GM12878 (cell line): ENCODE measurements around the gene LSAMP. TPM values are rescaled to one million over a fixed set of nuclear protein-coding genes. Genes with fewer than 3 reads are reported as not detected.

Source experiments
- ATAC-seq: fragments of 200-7000 bp; cut with Tn5 transposase; 3 replicates; pipeline ENCODE4 v1.9.1; 2020; ENCODE audit warnings: mild to moderate bottlenecking, moderate library complexity
- BruUV-seq: library from RNA; stranded (reverse); fragments of 400-500 nt; replicated peaks from 2 replicates; lab custom pipeline; 2021; lab: Mats Ljungman, UMichigan
- CTCF ChIA-PET: fragments of 300-600 bp; sonication (Branson Sonifier 250); formaldehyde crosslinking; extraction: SDS; loops from one replicate; lab custom pipeline; 2021; ENCODE audit warnings: inconsistent platforms; lab: Yijun Ruan, JAX
- POLR2A ChIA-PET: fragments of 350-600 bp; formaldehyde crosslinking; extraction: SDS; loops from one replicate; lab custom pipeline; 2021; ENCODE audit warnings: inconsistent platforms; lab: Charles Lee
- RAD21 ChIA-PET: fragments of 300-600 bp; sonication (Branson Sonifier 250); formaldehyde crosslinking; loops from one replicate; lab custom pipeline; 2023; ENCODE audit warnings: antibody characterized with exemption; ENCODE audit not compliant: unreplicated experiment; lab: Charles Lee
- SMC1A ChIA-PET: fragments of 300-600 bp; sonication (Branson Sonifier 250); formaldehyde crosslinking; loops from one replicate; lab custom pipeline; 2023; ENCODE audit not compliant: unreplicated experiment, uncharacterized antibody; lab: Charles Lee
- DNase-seq: peaks from one replicate; pipeline ENCODE4 v3.0.0-alpha.2; 2011; ENCODE audit warnings: low read depth, low spot score
- FAIRE-seq: peaks from 3 replicates; lab custom pipeline; 2011; peaks lifted over from hg19 to GRCh38; lab: Jason Lieb, UNC
- H2AFZ ChIP-seq: 2 replicates; pipeline ENCODE4 v1.6.0; 2011; ENCODE audit warnings: low read depth, low read length, control low read depth; ENCODE audit not compliant: control insufficient read depth
- H3K27ac ChIP-seq: 2 replicates; pipeline ENCODE4 v1.5.1; 2011; ENCODE audit warnings: control low read depth; ENCODE audit not compliant: control insufficient read depth, insufficient read depth
- H3K27me3 ChIP-seq, 2 experiments: replicated peaks in 1 of 2; 2 replicates each; pipeline versions ENCODE4 v1.6.0 to v1.6.1; 2011; ENCODE audit warnings: low read length in 1 of 2; ENCODE audit not compliant: control insufficient read depth in 2 of 2, insufficient read depth in 2 of 2
- H3K36me3 ChIP-seq, 2 experiments: 2 replicates each; pipeline ENCODE4 v1.5.1; 2011; ENCODE audit warnings: low read length in 1 of 2; ENCODE audit not compliant: control insufficient read depth in 2 of 2, insufficient read depth in 2 of 2
- H3K4me1 ChIP-seq: 2 replicates; pipeline ENCODE4 v1.6.1; 2011; ENCODE audit warnings: mild to moderate bottlenecking, low read length, moderate library complexity, mixed read lengths; ENCODE audit not compliant: control insufficient read depth, insufficient read depth
- H3K4me2 ChIP-seq: 2 replicates; pipeline ENCODE4 v1.6.0; 2011; ENCODE audit warnings: control low read depth; ENCODE audit not compliant: control insufficient read depth, insufficient read depth
- H3K4me3 ChIP-seq: fragments of 200-600 bp; sonication (generic); 2 replicates; pipeline ENCODE4 v1.5.1; 2016
- H3K79me2 ChIP-seq: 2 replicates; pipeline ENCODE4 v1.6.0; 2011; ENCODE audit warnings: low read length; ENCODE audit not compliant: control insufficient read depth, insufficient read depth
- H3K9ac ChIP-seq: 2 replicates; pipeline ENCODE4 v1.8.0; 2011; ENCODE audit warnings: low read length, control low read depth, mixed read lengths; ENCODE audit not compliant: control insufficient read depth, insufficient read depth
- H3K9me3 ChIP-seq: replicated peaks from 3 replicates; pipeline ENCODE4 v1.5.1; 2011; ENCODE audit warnings: mild to moderate bottlenecking, low read length; ENCODE audit not compliant: control insufficient read depth, insufficient read depth
- H4K20me1 ChIP-seq: 2 replicates; pipeline ENCODE4 v1.6.0; 2011; ENCODE audit not compliant: control insufficient read depth, insufficient read depth
- BHLHE40 ChIP-seq, 2 experiments: fragments of 450-650 bp in 1 of 2; IDR thresholded peaks; 2 replicates each; pipeline ENCODE4 v1.6.1; 2011 to 2017; ENCODE audit warnings: low read depth in 2 of 2, borderline replicate concordance in 1 of 2, improper control_type of control experiment in 1 of 2, low read length in 1 of 2, mild to moderate bottlenecking in 1 of 2
- CTCF ChIP-seq, 3 experiments: IDR thresholded peaks in 2 of 3; conservative IDR thresholded peaks in 1 of 3; 2 replicates each; pipeline ENCODE4 v1.5.1; 2011; ENCODE audit warnings: low read depth in 3 of 3, low read length in 3 of 3, mild to moderate bottlenecking in 3 of 3, control low read depth in 2 of 3, moderate library complexity in 2 of 3, inconsistent platforms in 1 of 3, mixed read lengths in 1 of 3; ENCODE audit not compliant: control insufficient read depth in 2 of 3, insufficient read depth in 1 of 3; ENCODE audit errors: extremely low read depth in 1 of 3
- HDGF ChIP-seq: fragments of 450-650 bp; IDR thresholded peaks from 2 replicates; pipeline ENCODE4 v1.6.1; 2016; ENCODE audit warnings: antibody characterized with exemption
- IKZF1 ChIP-seq: fragments of 450-650 bp; conservative IDR thresholded peaks from 2 replicates; pipeline ENCODE4 v1.6.1; 2017; ENCODE audit warnings: antibody characterized with exemption, mild to moderate bottlenecking
- MAX ChIP-seq: IDR thresholded peaks from 2 replicates; pipeline ENCODE4 v1.6.1; 2012; ENCODE audit warnings: low read depth, low read length, improper control_type of control experiment
- MLLT1 ChIP-seq: fragments of 450-650 bp; IDR thresholded peaks from 2 replicates; pipeline ENCODE4 v1.6.1; 2016; ENCODE audit warnings: mild to moderate bottlenecking
- MTA3 ChIP-seq: IDR thresholded peaks from 2 replicates; pipeline ENCODE4 v1.6.1; 2012; ENCODE audit warnings: low read length, inconsistent platforms, borderline replicate concordance
- MYB ChIP-seq: fragments of 150-350 bp; IDR thresholded peaks from 2 replicates; pipeline ENCODE4 v1.6.1; 2014; ENCODE audit warnings: mild to moderate bottlenecking, low read depth, low read length, borderline replicate concordance
- NFYB ChIP-seq: IDR thresholded peaks from 2 replicates; pipeline ENCODE4 v1.6.1; 2011; ENCODE audit warnings: low read depth, mild to moderate bottlenecking, low read length, improper control_type of control experiment, moderate library complexity; ENCODE audit not compliant: insufficient read depth
- NR2C1 ChIP-seq: fragments of 450-650 bp; IDR thresholded peaks from 2 replicates; pipeline ENCODE4 v1.6.1; 2017; ENCODE audit warnings: antibody characterized with exemption, mild to moderate bottlenecking, moderate library complexity
- RAD51 ChIP-seq: fragments of 450-650 bp; IDR thresholded peaks from 2 replicates; pipeline ENCODE4 v1.6.1; 2016; ENCODE audit warnings: moderate library complexity, mild to moderate bottlenecking, inconsistent platforms
- RB1 ChIP-seq: fragments of 450-650 bp; formaldehyde crosslinking; IDR thresholded peaks from 2 replicates; pipeline ENCODE4 v1.6.1; 2017; ENCODE audit warnings: mild to moderate bottlenecking, borderline replicate concordance
- SMAD1 ChIP-seq: fragments of 450-650 bp; IDR thresholded peaks from 2 replicates; pipeline ENCODE4 v1.6.1; 2018; ENCODE audit warnings: mild to moderate bottlenecking, low read depth; ENCODE audit not compliant: partially characterized antibody
- SP1 ChIP-seq: IDR thresholded peaks from one replicate; pipeline ENCODE4 v1.6.1; 2011; ENCODE audit warnings: low read depth, low read length
- WGBS: methylation state at CpG from one replicate; pipeline ENCODE4 v1.1.6; 2016; ENCODE audit warnings: low lambda C conversion rate; ENCODE audit not compliant: insufficient replicate concordance, insufficient coverage; ENCODE audit errors: missing lambda C conversion rate; 5-methylcytosine and 5-hydroxymethylcytosine counted together
- in situ Hi-C: fragments of 300-500 bp; cut with MboI; formaldehyde crosslinking; loops from 9 replicates; pipeline ENCODE4 v1.14.3; 2018; ENCODE audit warnings: mixed read lengths
- intact Hi-C: fragments of 100-400 bp; cut with micrococcal nuclease; formaldehyde crosslinking; loops from one replicate; pipeline ENCODE4 v1.14.2; 2022; ENCODE audit not compliant: unreplicated experiment
- polyA plus RNA-seq, 11 experiments: library from polyadenylated mRNA; depleted of rRNA in 4 of 11; unstranded in 6 of 11; stranded (reverse) in 5 of 11; fragments of >200 nt; fragmentation: Nextera tagmentation in 4 of 11; fragmentation: Illumina TruSeq in 1 of 11; extraction: Ambion mirVana in 4 of 11; extraction: Trizol in 1 of 11; gene quantifications; 1 replicate in 1 of 11; 2 replicates in 10 of 11; pipeline versions ENCODE4 v1.2.1 to v1.2.3, GENCODE V29; 2011 to 2016; ENCODE audit warnings: inconsistent platforms in 2 of 11, missing spikeins in 2 of 11, low read depth in 1 of 11
- total RNA-seq, 4 experiments: library from RNA; depleted of rRNA in 3 of 4; stranded (reverse); fragments of >200 nt in 3 of 4; fragmentation: Illumina TruSeq in 1 of 4; extraction: Trizol in 1 of 4; gene quantifications; 2 replicates each; pipeline versions ENCODE4 v1.2.1 to v1.2.3, GENCODE V29; 2013 to 2021

LSAMP gene
- total and polyA plus RNA-seq, 10 of the 15 experiments (the other 5 are each of a cell fraction or from before 2014, with no cell fraction given) = 2.0 to 12.7 (median 6.5) TPM

GRCh38 chr3:115808816-115809215, 636.5 kb downstream of the LSAMP start:
- ChIA-PET CTCF (interaction anchor here (1.6 kb wide), 1 partner anchor 9 kb away, joined by 6 read pairs; no protein-coding TSS in a partner anchor), SMC1A (no interaction called here), RAD21 (no interaction called here), POLR2A (no interaction called here)
- H3K27me3 ChIP-seq = no peaks in the 10 kb centered on the region; a peak in 2 of 4 replicates
- H3K36me3 ChIP-seq = no peaks in the 10 kb centered on the region
- ATAC-seq (no peak), DNase-seq (no peak), FAIRE-seq (no peak)
- H3K4me1 ChIP-seq = no peaks in the 10 kb centered on the region
- H3K27ac ChIP-seq = no peak overlapping the region
- H3K79me2 ChIP-seq = no peaks in the 10 kb centered on the region
- H3K4me3 ChIP-seq = no peak overlapping the region
- no peaks in the 10 kb centered on the region for H3K9me3 ChIP-seq
- no peak overlapping the region for H2AFZ ChIP-seq
- BruUV-seq = no TSS peak
- H4K20me1 ChIP-seq = no peaks in the 10 kb centered on the region
- in situ Hi-C loops = loop anchor here (25.0 kb wide), 1 partner anchor 972 kb away; no protein-coding TSS in a partner anchor
- H3K9ac ChIP-seq = no peak overlapping the region
- intact Hi-C loops = no loop called here
- TF ChIP-seq MAX = no peak
- WGBS = 20% methylated on average over 2 of the region's 2 CpGs
- no peak overlapping the region for H3K4me2 ChIP-seq

- SMC1A ChIA-PET = interaction anchor here (0.6 kb wide), 1 partner anchor 237 kb away, joined by 3 read pairs; no protein-coding TSS in a partner anchor
- DNase-seq = no peak
- no peaks in the 10 kb centered on the region for H3K4me1 ChIP-seq
- FAIRE-seq = no peak
- H4K20me1 ChIP-seq = no peaks in the 10 kb centered on the region
- no peak overlapping the region for H3K4me3 ChIP-seq
- H3K4me2 ChIP-seq = no peak overlapping the region
- H3K9me3 ChIP-seq = no peaks in the 10 kb centered on the region
- H3K27me3 ChIP-seq = no peaks in the 10 kb centered on the region; a peak in 2 of 4 replicates
- intact Hi-C loops (no loop called here), in situ Hi-C loops (loop anchor here (25.0 kb wide), 1 partner anchor 971 kb away; no protein-coding TSS in a partner anchor)
- RAD21 ChIA-PET = interaction anchor here (0.6 kb wide), 1 partner anchor 593 kb away, joined by 3 read pairs; no protein-coding TSS in a partner anchor
- ATAC-seq = no peak
- H3K27ac ChIP-seq = no peak overlapping the region
- CTCF ChIA-PET = interaction anchor here (1.6 kb wide), 1 partner anchor 9 kb away, joined by 6 read pairs; no protein-coding TSS in a partner anchor
- BruUV-seq = no TSS peak
- H2AFZ ChIP-seq = no peak overlapping the region
- WGBS = 94% methylated on average over 1 of the region's 1 CpG
- H3K79me2 ChIP-seq = no peaks in the 10 kb centered on the region
- POLR2A ChIA-PET = no interaction called here
- H3K9ac ChIP-seq = no peak overlapping the region
- H3K36me3 ChIP-seq = no peaks in the 10 kb centered on the region
- TF ChIP-seq CTCF (IDR thresholded peaks at IDR 0.05 in 2 of 3, conservative IDR thresholded peaks at IDR 0.05 in 1 of 3; ENCODE audit: control insufficient read depth in 2 of 3, extremely low read depth in 1 of 3, insufficient read depth in 1 of 3, low read depth in 3 of 3, low read length in 3 of 3) (no peak), MYB (no peak), MLLT1 (no peak), MTA3 (no peak), HDGF (no peak), SMAD1 (no peak), SP1 (no peak), RAD51 (no peak), RB1 (no peak), NR2C1 (no peak), BHLHE40 (IDR thresholded peaks at IDR 0.05; ENCODE audit: borderline replicate concordance in 1 of 2, low read depth in 2 of 2, low read length in 1 of 2) (no peak), IKZF1 (no peak), NFYB (no peak)
Measured at GRCh38 chr3:115808244-115808643, 637.0 kb downstream of the LSAMP start.
